ENCODE data around the gene FMO5.
"Not testable (repeated sequence)": the region's sequence is repeated elsewhere in the genome, so short reads cannot be mapped to it uniquely, and the experiment has no call there.

FMO5 gene

GRCh38 chr1:147238925-147239820 is 14.0 kb upstream of the FMO5 start:
- DNase-seq = no peak

- DNase-seq = no peak
Observed at GRCh38 chr1:147238053-147238902, 13.1 kb upstream of the FMO5 start.

- no peak for DNase-seq
Observed at GRCh38 chr1:147236959-147237791, 12.0 kb upstream of the FMO5 start.

- no peak for DNase-seq
Observed at GRCh38 chr1:147236448-147236847, 11.3 kb upstream of the FMO5 start.

DNA sequence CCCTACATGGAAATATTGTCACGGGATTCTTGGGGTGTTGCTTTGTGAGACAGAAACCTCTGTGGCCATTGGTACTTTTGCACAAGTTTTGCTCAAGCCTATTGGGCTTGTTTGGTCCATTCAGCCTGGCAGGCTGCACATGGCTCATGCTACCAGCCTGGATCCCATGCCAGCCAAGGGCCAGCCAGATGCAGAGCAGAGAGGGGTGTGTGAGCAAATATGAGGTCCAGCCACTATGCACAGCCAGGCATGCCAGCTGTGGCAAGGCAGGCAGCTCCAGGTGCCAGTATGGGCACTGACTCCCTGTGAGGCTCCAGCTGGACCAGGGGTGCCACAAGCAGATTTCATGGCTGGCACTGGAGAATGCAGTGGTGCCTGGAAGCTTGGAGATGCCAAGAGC is 10.7 kb upstream of the FMO5 start:
- DNase-seq = no peak

DNA sequence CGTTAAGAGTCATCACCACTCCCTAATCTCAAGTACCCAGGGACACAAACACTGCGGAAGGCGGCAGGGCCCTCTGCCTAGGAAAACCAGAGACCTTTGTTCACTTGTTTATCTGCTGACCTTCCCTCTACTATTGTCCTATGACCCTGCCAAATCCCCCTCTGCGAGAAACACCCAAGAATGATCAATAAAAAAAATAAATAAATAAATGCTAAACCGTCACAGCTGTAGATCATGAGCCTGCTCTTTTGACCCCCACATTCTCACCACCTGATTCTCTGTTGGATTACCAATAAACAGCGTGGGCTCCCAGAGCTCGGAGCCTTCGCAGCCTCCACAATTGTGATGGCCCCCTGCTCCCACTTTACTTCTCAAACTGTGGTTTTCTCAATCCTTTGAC is 8.8 kb upstream of the FMO5 start:
- DNase-seq = not testable (repeated sequence)

GRCh38 chr1:147231032-147231431 is 5.9 kb upstream of the FMO5 start:
- not testable (repeated sequence) for DNase-seq

- no peak for DNase-seq
Observed at GRCh38 chr1:147223740-147224615, 1.2 kb downstream of the FMO5 start.

- no peak for DNase-seq
Observed at GRCh38 chr1:147218606-147219005, 6.5 kb downstream of the FMO5 start.

- no peak for DNase-seq
Observed at GRCh38 chr1:147217141-147217540, 8.0 kb downstream of the FMO5 start.

- DNase-seq = no peak
Observed at GRCh38 chr1:147216124-147216523, 9.0 kb downstream of the FMO5 start.

DNA sequence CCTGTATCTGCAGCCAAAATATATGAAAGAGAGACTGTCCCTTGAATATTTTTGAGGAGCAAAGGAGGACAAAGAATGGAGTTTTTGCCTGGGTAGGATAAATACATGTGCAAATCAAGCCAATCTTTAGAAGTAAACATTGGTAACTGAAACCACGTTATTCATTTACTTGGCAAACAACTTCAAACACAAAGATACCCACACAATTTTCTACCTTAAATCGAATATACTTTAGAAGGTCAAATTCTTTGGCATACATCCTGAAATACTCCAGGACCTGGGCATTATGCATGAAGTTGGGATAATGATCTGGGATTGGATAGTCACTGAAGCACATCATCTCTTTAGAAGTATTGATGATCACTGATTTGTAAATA is 9.6 kb downstream of the FMO5 start:
- no peak for DNase-seq

DNA sequence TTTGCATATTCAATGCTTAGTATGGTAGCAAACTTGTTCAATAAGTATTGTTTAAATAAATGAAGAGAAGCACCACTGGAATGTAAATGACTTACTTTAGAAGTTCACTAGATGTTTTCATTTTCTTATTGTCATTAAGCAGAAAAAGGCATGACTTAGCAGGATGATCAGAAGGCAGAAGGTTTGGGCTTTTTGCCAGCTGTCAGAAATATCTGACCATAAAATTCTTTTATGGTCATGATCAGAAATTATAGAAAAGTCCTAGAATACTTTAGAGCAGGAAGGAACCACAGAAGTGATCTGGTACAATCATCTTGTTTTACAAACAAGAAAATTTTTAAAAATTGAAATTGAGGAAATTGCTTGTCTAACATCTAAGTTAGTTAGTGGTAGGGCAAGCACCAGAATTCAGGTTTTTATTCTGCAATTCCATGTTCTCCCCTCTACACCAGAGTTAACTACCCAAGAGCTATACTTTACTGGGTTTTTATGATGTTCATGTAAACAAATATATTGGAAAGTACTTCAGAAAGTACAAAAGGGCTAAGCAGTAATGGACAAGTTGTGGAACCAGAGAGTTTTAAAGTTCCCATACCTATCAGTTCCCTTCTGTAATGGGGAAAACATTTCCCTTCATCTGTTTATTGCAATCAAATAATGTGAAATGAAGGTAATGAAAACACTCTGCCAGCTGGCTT is 10.1 kb downstream of the FMO5 start:
- peak in 1 of 2 donors; percentile 18 for DNase-seq

GRCh38 chr1:147214325-147214724 is 10.8 kb downstream of the FMO5 start:
- DNase-seq = no peak

DNA sequence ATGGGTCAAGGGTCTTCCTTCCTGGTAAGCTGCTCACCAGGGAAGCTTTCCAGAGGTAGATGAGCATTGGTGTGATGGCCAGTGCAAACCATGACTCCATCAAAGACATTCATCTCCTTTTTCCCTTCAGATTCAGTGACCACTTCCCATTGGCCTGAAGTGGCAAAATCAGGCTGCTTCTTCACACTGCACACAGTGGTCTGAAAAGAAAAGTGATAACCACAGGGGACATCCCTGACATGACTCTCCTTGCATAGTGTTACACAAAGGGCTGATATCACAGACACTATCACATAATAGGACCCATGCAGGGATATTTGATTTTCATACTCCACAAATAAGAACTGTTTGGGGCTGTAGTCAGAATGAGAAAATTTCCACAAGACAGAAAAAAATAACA is 11.9 kb downstream of the FMO5 start:
- DNase-seq = no peak

GRCh38 chr1:147211577-147211976 is 13.6 kb downstream of the FMO5 start:
- no peak for DNase-seq

- DNase-seq = no peak
Observed at GRCh38 chr1:147210987-147211386, 14.2 kb downstream of the FMO5 start.

- DNase-seq = no peak
Observed at GRCh38 chr1:147209825-147210821, 15.0 kb downstream of the FMO5 start.

DNA sequence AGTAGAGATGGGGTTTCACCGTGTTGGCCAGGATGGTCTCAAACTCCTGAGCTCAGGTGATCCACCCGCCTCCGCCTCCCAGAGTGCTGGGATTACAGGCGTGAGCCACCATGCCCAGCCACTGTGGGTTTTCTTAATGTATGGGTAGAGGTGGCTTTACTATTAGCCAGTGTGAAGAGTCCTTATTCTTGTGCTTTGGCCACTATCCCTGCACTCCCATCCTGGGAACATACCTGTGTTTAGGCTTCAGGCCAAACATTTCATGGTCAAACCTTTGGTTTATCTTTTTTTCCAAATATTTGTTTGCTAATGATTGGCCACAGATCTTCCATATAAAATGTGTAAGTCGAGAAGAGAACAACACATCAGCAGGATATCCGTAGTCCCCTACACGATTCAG is 16.5 kb downstream of the FMO5 start:
- DNase-seq = no peak

DNA sequence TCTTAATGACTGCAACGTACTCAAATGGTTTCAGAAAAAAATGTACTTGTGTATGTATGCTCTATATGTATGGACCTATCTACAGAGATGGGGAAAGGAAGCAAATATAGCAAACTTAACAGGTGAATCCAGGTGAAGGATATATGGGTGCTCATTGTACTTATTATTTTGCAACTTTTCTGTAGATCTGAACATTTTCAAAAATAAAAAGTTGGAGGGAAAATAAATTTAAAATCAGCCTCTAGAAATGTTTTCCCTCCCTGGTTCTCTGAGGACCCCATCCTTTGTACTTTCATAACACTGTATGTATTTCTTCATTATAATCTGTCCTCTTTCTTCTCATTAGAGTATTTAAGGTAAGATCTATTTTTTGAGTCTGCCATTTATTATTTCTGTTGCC is 17.9 kb downstream of the FMO5 start:
- DNase-seq = no peak
